Loucy (cell line): Measurements from ENCODE around the gene ACVRL1.

Experiments used
- EZH2phosphoT487 ChIP-seq: fragments of 200-600 bp; IDR thresholded peaks from 2 replicates; pipeline ENCODE4 v1.6.1; 2018; ENCODE audit warnings: antibody characterized with exemption, mild to moderate bottlenecking, moderate library complexity, borderline replicate concordance
- TF ChIP-seq, protein P1 (sequence below): fragments of 200-600 bp; sonication (generic); conservative IDR thresholded peaks from 2 replicates; pipeline ENCODE4 v1.5.1; 2014; ENCODE audit warnings: mild to moderate bottlenecking, antibody characterized with exemption, low read length

- no peak for TF ChIP-seq EZH2phosphoT487
- TF ChIP-seq, protein P1, sequence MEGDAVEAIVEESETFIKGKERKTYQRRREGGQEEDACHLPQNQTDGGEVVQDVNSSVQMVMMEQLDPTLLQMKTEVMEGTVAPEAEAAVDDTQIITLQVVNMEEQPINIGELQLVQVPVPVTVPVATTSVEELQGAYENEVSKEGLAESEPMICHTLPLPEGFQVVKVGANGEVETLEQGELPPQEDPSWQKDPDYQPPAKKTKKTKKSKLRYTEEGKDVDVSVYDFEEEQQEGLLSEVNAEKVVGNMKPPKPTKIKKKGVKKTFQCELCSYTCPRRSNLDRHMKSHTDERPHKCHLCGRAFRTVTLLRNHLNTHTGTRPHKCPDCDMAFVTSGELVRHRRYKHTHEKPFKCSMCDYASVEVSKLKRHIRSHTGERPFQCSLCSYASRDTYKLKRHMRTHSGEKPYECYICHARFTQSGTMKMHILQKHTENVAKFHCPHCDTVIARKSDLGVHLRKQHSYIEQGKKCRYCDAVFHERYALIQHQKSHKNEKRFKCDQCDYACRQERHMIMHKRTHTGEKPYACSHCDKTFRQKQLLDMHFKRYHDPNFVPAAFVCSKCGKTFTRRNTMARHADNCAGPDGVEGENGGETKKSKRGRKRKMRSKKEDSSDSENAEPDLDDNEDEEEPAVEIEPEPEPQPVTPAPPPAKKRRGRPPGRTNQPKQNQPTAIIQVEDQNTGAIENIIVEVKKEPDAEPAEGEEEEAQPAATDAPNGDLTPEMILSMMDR, result no peak
These were observed at the start of gene ACVRL1 for GRCh38 chr12:51907083-51907855.
